ENCODE measurements around the gene EDDM13.

DNA sequence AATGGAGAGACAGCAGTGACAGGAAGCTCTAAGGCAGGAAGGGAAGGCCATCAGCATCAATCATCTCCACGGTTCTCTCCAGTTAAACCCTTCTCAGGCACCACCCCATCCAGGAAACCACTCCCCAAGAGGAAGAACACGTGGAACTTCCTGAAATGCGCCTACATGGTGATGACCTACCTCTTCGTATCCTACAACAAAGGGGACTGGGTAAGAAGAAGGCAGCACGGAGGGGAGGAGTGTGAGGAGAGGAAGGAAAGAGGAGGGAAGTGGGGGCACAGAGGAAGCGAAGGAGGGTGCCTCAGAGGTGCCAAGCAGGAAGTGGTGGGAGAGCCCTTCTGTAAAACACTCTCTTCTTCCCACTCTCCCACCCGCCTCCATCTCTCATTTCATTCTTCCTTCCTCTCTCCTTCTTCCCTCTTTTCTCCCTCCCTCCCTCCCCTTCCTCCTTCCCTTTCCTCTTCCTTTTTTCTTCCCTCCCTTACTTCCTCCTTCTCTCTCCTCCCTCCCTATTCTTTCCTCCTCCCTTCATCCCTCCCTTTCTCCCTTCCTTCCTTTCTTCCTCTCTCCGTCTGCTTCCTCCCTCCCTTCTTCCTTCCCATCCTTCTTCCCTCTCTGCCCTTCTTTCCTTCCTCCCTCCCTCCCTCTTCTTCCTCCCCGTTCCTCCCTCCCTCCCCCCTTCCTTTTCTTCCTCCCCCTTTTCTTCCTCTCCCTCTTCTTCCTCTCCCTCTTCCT, 29.5 kb downstream of the EDDM13 start:
- TF ChIP-seq POLR2AphosphoS5 (IDR thresholded peaks at IDR 0.05; ENCODE audit: low read depth, low read length) (no peak), POLR2A (IDR thresholded peaks at IDR 0.05; ENCODE audit: low read depth, low read length) (no peak), PAX5 (IDR thresholded peaks at IDR 0.05; ENCODE audit: insufficient read depth, low read length, severe bottlenecking) (no peak), SPI1 (IDR thresholded peaks at IDR 0.05; ENCODE audit: low read depth, low read length) (no peak), TAF1 (IDR thresholded peaks at IDR 0.05; ENCODE audit: low read depth, low read length) (no peak)

Data from GM12891 (cell line).